ENCODE data around the gene DROSHA. TPM values are rescaled to one million over a fixed set of nuclear protein-coding genes. Genes with fewer than 3 reads are reported as not detected.
A peak's percentile ranks its signal among the peaks of the same experiment; 100 is the strongest.

Gene DROSHA
- total RNA-seq, 8 experiments from 2014 or later: 32.7 to 106 (median 49.9) TPM

- 0 to 100% (median 33%) methylated on average over 1 of the region's 1 CpG; no CpG with 5 or more reads in 6 of the 10 experiments for WGBS, 10 experiments
- H3K4me3 ChIP-seq: no peak overlapping the region
- in situ Hi-C loops (cut with MboI; ENCODE audit: low pct_unique_long_range_greater_than_20kb in 2 of 9, low sequenced_read_pairs in 9 of 9, unreplicated experiment in 9 of 9): no loop called here
- ATAC-seq (replicated peaks in 6 of 8): no peak
- no peaks in the 10 kb centered on the region for H3K4me1 ChIP-seq (replicated peaks in 1 of 2)
- H3K27ac ChIP-seq: no peak overlapping the region
Measured at GRCh38 chr5:31452314-31452713, 79.6 kb downstream of the DROSHA start.

GRCh38 chr5:31449962-31450361, 81.9 kb downstream of the DROSHA start:
- Histone ChIP-seq H3K27ac (no peak overlapping the region), H3K4me3 (no peak overlapping the region), H3K4me1 (replicated peaks in 1 of 2) (peaks cover 0 to 3% of the 10 kb centered on the region in 2 donors)
- WGBS, 10 experiments: 100% methylated on average over 1 of the region's 1 CpG; no CpG with 5 or more reads in 5 of the 10 experiments
- in situ Hi-C loops (cut with MboI; ENCODE audit: low pct_unique_long_range_greater_than_20kb in 2 of 9, low sequenced_read_pairs in 9 of 9, unreplicated experiment in 9 of 9): no loop called here
- no peak for ATAC-seq (replicated peaks in 6 of 8)

GRCh38 chr5:31449174-31449573, 82.7 kb downstream of the DROSHA start:
- H3K4me3 ChIP-seq: no peak overlapping the region
- peaks cover 2 to 9% of the 10 kb centered on the region in 2 donors for H3K4me1 ChIP-seq (replicated peaks in 1 of 2)
- in situ Hi-C loops (cut with MboI; ENCODE audit: low pct_unique_long_range_greater_than_20kb in 2 of 9, low sequenced_read_pairs in 9 of 9, unreplicated experiment in 9 of 9): no loop called here
- WGBS, 10 experiments: 46 to 97% (median 88%) methylated on average over 1 to 6 of the region's 7 CpGs
- no peak overlapping the region for H3K27ac ChIP-seq
- ATAC-seq (replicated peaks in 6 of 8): peak in 3 of 8 experiments; percentile 53 to 95 (median 93)

- in situ Hi-C loops (cut with MboI; ENCODE audit: low pct_unique_long_range_greater_than_20kb in 2 of 9, low sequenced_read_pairs in 9 of 9, unreplicated experiment in 9 of 9): no loop called here
- H3K4me3 ChIP-seq: no peak overlapping the region
- 55 to 100% (median 94%) methylated on average over 1 to 4 of the region's 4 CpGs; no CpG with 5 or more reads in 3 of the 10 experiments for WGBS, 10 experiments
- no peak for ATAC-seq (replicated peaks in 6 of 8)
- H3K27ac ChIP-seq: no peak overlapping the region
- H3K4me1 ChIP-seq (replicated peaks in 1 of 2): peaks cover 2 to 11% of the 10 kb centered on the region in 2 donors
Measured at GRCh38 chr5:31445041-31445600, 86.8 kb downstream of the DROSHA start.

GRCh38 chr5:31443572-31443971, 88.3 kb downstream of the DROSHA start:
- Histone ChIP-seq H3K4me3 (no peak overlapping the region), H3K27ac (no peak overlapping the region), H3K4me1 (replicated peaks in 1 of 2) (peaks cover 2 to 11% of the 10 kb centered on the region in 2 donors)
- in situ Hi-C loops (cut with MboI; ENCODE audit: low pct_unique_long_range_greater_than_20kb in 2 of 9, low sequenced_read_pairs in 9 of 9, unreplicated experiment in 9 of 9): no loop called here
- 86 to 100% (median 96%) methylated on average over 1 to 3 of the region's 3 CpGs; no CpG with 5 or more reads in 2 of the 10 experiments for WGBS, 10 experiments
- ATAC-seq (replicated peaks in 6 of 8): no peak

GRCh38 chr5:31442058-31442745, 89.7 kb downstream of the DROSHA start:
- H3K4me1 ChIP-seq (replicated peaks in 1 of 2): peaks cover 2 to 11% of the 10 kb centered on the region in 2 donors
- 18 to 100% (median 77%) methylated on average over 1 to 3 of the region's 3 CpGs; no CpG with 5 or more reads in 2 of the 10 experiments for whole genome bisulfite sequencing, 10 experiments
- H3K4me3 ChIP-seq: no peak overlapping the region
- ATAC-seq (replicated peaks in 6 of 8): no peak
- in situ Hi-C loops (cut with MboI; ENCODE audit: low pct_unique_long_range_greater_than_20kb in 2 of 9, low sequenced_read_pairs in 9 of 9, unreplicated experiment in 9 of 9): no loop called here
- H3K27ac ChIP-seq: no peak overlapping the region

- no peak for ATAC-seq (replicated peaks in 6 of 8)
- WGBS, 10 experiments: 50 to 100% (median 100%) methylated on average over 1 of the region's 1 CpG; no CpG with 5 or more reads in 4 of the 10 experiments
Measured at GRCh38 chr5:31436851-31437250, 95.0 kb downstream of the DROSHA start.

GRCh38 chr5:31435730-31436129, 96.2 kb downstream of the DROSHA start:
- H3K4me1 ChIP-seq (replicated peaks in 1 of 2): no peaks in the 10 kb centered on the region
- WGBS, 10 experiments: 50 to 100% (median 75%) methylated on average over 2 to 4 of the region's 4 CpGs
- peak in 3 of 8 experiments; percentile 54 to 77 (median 70) for ATAC-seq (replicated peaks in 6 of 8)
- in situ Hi-C loops (cut with MboI; ENCODE audit: low pct_unique_long_range_greater_than_20kb in 2 of 9, low sequenced_read_pairs in 9 of 9, unreplicated experiment in 9 of 9): no loop called here
- H3K27ac ChIP-seq: no peak overlapping the region
- no peak overlapping the region for H3K4me3 ChIP-seq

More at GRCh38 chr5:31436851-31437250, 95.0 kb downstream of the DROSHA start:
- no peak overlapping the region for H3K27ac ChIP-seq
- H3K4me1 ChIP-seq (replicated peaks in 1 of 2): no peaks in the 10 kb centered on the region
- H3K4me3 ChIP-seq: no peak overlapping the region
- in situ Hi-C loops (cut with MboI; ENCODE audit: low pct_unique_long_range_greater_than_20kb in 2 of 9, low sequenced_read_pairs in 9 of 9, unreplicated experiment in 9 of 9): no loop called here

- WGBS, 10 experiments: 67 to 100% (median 83%) methylated on average over 1 to 2 of the region's 2 CpGs; no CpG with 5 or more reads in 2 of the 10 experiments
- Histone ChIP-seq H3K27ac (no peak overlapping the region), H3K4me3 (no peak overlapping the region), H3K4me1 (replicated peaks in 1 of 2) (no peaks in the 10 kb centered on the region)
- in situ Hi-C loops (cut with MboI; ENCODE audit: low pct_unique_long_range_greater_than_20kb in 2 of 9, low sequenced_read_pairs in 9 of 9, unreplicated experiment in 9 of 9): no loop called here
- ATAC-seq (replicated peaks in 6 of 8): no peak
Measured at GRCh38 chr5:31434898-31435297, 97.0 kb downstream of the DROSHA start.

- H3K4me1 ChIP-seq (replicated peaks in 1 of 2): peaks cover 0 to 4% of the 10 kb centered on the region in 2 donors
- in situ Hi-C loops (cut with MboI; ENCODE audit: low pct_unique_long_range_greater_than_20kb in 2 of 9, low sequenced_read_pairs in 9 of 9, unreplicated experiment in 9 of 9): no loop called here
- no peak overlapping the region for H3K4me3 ChIP-seq
- no peak overlapping the region for H3K27ac ChIP-seq
- 86 to 100% (median 100%) methylated on average over 1 to 3 of the region's 3 CpGs; no CpG with 5 or more reads in 1 of the 10 experiments for WGBS, 10 experiments
- no peak for ATAC-seq (replicated peaks in 6 of 8)
Measured at GRCh38 chr5:31433229-31433628, 98.7 kb downstream of the DROSHA start.

- no peak overlapping the region for H3K4me3 ChIP-seq
- peaks cover 0 to 10% of the 10 kb centered on the region in 2 donors for H3K4me1 ChIP-seq (replicated peaks in 1 of 2)
- peak in 3 of 8 experiments; percentile 84 to 91 (median 88) for ATAC-seq (replicated peaks in 6 of 8)
- WGBS, 10 experiments: 60 to 100% (median 87%) methylated on average over 1 of the region's 1 CpG; no CpG with 5 or more reads in 4 of the 10 experiments
- in situ Hi-C loops (cut with MboI; ENCODE audit: low pct_unique_long_range_greater_than_20kb in 2 of 9, low sequenced_read_pairs in 9 of 9, unreplicated experiment in 9 of 9): no loop called here
- H3K27ac ChIP-seq: no peak overlapping the region
Measured at GRCh38 chr5:31427724-31428309, 104.1 kb downstream of the DROSHA start.

- peak in 2 of 8 experiments; percentile 14 to 26 for ATAC-seq (replicated peaks in 6 of 8)
- in situ Hi-C loops (cut with MboI; ENCODE audit: low pct_unique_long_range_greater_than_20kb in 2 of 9, low sequenced_read_pairs in 9 of 9, unreplicated experiment in 9 of 9): no loop called here
- Histone ChIP-seq H3K4me3 (no peak overlapping the region), H3K27ac (no peak overlapping the region), H3K4me1 (replicated peaks in 1 of 2) (peaks cover 0 to 10% of the 10 kb centered on the region in 2 donors)
- 57 to 100% (median 84%) methylated on average over 1 to 4 of the region's 4 CpGs for WGBS, 10 experiments
Measured at GRCh38 chr5:31427013-31427723, 104.7 kb downstream of the DROSHA start.

Data from motor neuron (in vitro differentiated cells).